Measurements from ENCODE around the gene TTC36. TPM values are rescaled to one million over a fixed set of nuclear protein-coding genes. Genes with fewer than 3 reads are reported as not detected.
A peak's percentile ranks its signal among the peaks of the same experiment; 100 is the strongest.

The TTC36 gene
- total and polyA plus RNA-seq, 2 of the 13 experiments (the other 11 are each of a cell fraction or from before 2014, with no cell fraction given) = 0.13 to 0.40 TPM

DNA sequence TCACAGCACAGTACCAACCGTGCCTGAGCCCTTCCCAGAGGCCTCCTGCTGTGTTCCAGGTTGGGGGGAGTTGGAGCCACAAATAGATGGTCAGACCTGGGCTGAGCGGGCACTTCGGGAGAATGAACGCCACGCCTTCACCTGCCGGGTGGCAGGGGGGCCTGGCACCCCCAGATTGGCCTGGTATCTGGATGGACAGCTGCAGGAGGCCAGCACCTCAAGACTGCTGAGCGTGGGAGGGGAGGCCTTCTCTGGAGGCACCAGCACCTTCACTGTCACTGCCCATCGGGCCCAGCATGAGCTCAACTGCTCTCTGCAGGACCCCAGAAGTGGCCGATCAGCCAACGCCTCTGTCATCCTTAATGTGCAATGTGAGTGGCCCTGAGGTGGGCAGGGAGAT is 4.8 kb downstream of the TTC36 start:
- no peaks in the 10 kb centered on the region for H4K20me1 ChIP-seq (ENCODE audit: insufficient read depth, low read length)
- H2AFZ ChIP-seq (ENCODE audit: low read length) = no peak overlapping the region
- H3K27me3 ChIP-seq (ENCODE audit: control insufficient read depth in 1 of 2, insufficient read depth in 2 of 2, low read length in 2 of 2) = no peaks in the 10 kb centered on the region; a peak in 1 of 5 replicates
- DNase-seq (ENCODE audit: low spot score) = no peak
- H3K9me3 ChIP-seq (ENCODE audit: low read length) = no peaks in the 10 kb centered on the region
- H3K79me2 ChIP-seq (ENCODE audit: insufficient read depth, low read length) = no peaks in the 10 kb centered on the region
- intact Hi-C loops (cut with micrococcal nuclease; ENCODE audit: unreplicated experiment) = no loop called here
- no peak overlapping the region for H3K27ac ChIP-seq (ENCODE audit: extremely low read length, insufficient read depth, low read length)
- CTCF ChIA-PET (ENCODE audit: low intra/inter-chr PET ratio, low total read pairs) = no interaction called here
- H3K4me3 ChIP-seq (replicated peaks in 1 of 3; ENCODE audit: insufficient read depth in 1 of 3, low read depth in 2 of 3, low read length in 3 of 3) = peak overlapping the region; percentile 70 to 97 (median 73); a peak in 5 of 6 replicates
- ATAC-seq = no peak
- no peaks in the 10 kb centered on the region for H3K36me3 ChIP-seq (replicated peaks in 1 of 2; ENCODE audit: control insufficient read depth in 1 of 2, insufficient read depth in 2 of 2, low read length in 2 of 2)
- POLR2A ChIA-PET = interaction anchor here (1.4 kb wide), 1 partner anchor 33 kb away, joined by 3 read pairs; no protein-coding TSS in a partner anchor
- H3K4me1 ChIP-seq (ENCODE audit: insufficient read depth, low read length) = peaks cover 56% of the 10 kb centered on the region
- H3K9ac ChIP-seq (ENCODE audit: insufficient read depth, low read depth, low read length) = peak overlapping the region; percentile 79
- in situ Hi-C loops (cut with HindIII; ENCODE audit: extremely low pct_ligation_motif_present, low pct_unique_long_range_greater_than_20kb) = loop anchor here (5.0 kb wide), 1 partner anchor 35 kb away; the partner anchor contains the start of gene IFT46
- TF ChIP-seq REPIN1 (CRISPR knock-in tag; IDR thresholded peaks at IDR 0.05; ENCODE audit: borderline replicate concordance, low read depth) = 0 out of 2 replicates have a peak, but pooled peaks have one; percentile 7
- TF ChIP-seq, protein P1, sequence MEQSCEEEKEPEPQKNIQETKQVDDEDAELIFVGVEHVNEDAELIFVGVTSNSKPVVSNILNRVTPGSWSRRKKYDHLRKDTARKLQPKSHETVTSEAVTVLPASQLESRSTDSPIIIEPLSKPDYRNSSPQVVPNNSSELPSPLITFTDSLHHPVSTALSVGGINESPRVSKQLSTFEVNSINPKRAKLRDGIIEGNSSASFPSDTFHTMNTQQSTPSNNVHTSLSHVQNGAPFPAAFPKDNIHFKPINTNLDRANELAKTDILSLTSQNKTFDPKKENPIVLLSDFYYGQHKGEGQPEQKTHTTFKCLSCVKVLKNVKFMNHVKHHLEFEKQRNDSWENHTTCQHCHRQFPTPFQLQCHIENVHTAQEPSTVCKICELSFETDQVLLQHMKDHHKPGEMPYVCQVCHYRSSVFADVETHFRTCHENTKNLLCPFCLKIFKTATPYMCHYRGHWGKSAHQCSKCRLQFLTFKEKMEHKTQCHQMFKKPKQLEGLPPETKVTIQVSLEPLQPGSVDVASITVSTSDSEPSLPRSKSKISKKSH (CRISPR knock-in tag; IDR thresholded peaks at IDR 0.05; ENCODE audit: borderline replicate concordance) = 0 out of 2 replicates have a peak, but pooled peaks have one; percentile 39
- TF ChIP-seq, protein P2, sequence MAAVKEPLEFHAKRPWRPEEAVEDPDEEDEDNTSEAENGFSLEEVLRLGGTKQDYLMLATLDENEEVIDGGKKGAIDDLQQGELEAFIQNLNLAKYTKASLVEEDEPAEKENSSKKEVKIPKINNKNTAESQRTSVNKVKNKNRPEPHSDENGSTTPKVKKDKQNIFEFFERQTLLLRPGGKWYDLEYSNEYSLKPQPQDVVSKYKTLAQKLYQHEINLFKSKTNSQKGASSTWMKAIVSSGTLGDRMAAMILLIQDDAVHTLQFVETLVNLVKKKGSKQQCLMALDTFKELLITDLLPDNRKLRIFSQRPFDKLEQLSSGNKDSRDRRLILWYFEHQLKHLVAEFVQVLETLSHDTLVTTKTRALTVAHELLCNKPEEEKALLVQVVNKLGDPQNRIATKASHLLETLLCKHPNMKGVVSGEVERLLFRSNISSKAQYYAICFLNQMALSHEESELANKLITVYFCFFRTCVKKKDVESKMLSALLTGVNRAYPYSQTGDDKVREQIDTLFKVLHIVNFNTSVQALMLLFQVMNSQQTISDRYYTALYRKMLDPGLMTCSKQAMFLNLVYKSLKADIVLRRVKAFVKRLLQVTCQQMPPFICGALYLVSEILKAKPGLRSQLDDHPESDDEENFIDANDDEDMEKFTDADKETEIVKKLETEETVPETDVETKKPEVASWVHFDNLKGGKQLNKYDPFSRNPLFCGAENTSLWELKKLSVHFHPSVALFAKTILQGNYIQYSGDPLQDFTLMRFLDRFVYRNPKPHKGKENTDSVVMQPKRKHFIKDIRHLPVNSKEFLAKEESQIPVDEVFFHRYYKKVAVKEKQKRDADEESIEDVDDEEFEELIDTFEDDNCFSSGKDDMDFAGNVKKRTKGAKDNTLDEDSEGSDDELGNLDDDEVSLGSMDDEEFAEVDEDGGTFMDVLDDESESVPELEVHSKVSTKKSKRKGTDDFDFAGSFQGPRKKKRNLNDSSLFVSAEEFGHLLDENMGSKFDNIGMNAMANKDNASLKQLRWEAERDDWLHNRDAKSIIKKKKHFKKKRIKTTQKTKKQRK (IDR thresholded peaks at IDR 0.05; ENCODE audit: low read length) = no peak
- TF ChIP-seq ZFP37 (CRISPR knock-in tag; IDR thresholded peaks at IDR 0.05; ENCODE audit: borderline replicate concordance) = no peak
- no peak for TF ChIP-seq ZNF75D (CRISPR knock-in tag; IDR thresholded peaks at IDR 0.05; ENCODE audit: borderline replicate concordance)
- FAIRE-seq = no peak
- peak overlapping the region; percentile 94 for H3K4me2 ChIP-seq (ENCODE audit: low read depth, low read length)
- no CpG with 5 or more reads among the region's 10 CpGs for WGBS (ENCODE audit: low lambda C conversion rate)
- BruUV-seq (replicated peaks) = no TSS peak

Measured in HepG2 (cell line).